HG03097 (cell line): Measurements from ENCODE around the gene SPEF2.

Experiments used
- ATAC-seq: cut with Tn5 transposase; IDR thresholded peaks from one replicate; pipeline ENCODE4 v1.9.1; 2021; ENCODE audit not compliant: unreplicated experiment, low FRiP score

SPEF2 gene

DNA sequence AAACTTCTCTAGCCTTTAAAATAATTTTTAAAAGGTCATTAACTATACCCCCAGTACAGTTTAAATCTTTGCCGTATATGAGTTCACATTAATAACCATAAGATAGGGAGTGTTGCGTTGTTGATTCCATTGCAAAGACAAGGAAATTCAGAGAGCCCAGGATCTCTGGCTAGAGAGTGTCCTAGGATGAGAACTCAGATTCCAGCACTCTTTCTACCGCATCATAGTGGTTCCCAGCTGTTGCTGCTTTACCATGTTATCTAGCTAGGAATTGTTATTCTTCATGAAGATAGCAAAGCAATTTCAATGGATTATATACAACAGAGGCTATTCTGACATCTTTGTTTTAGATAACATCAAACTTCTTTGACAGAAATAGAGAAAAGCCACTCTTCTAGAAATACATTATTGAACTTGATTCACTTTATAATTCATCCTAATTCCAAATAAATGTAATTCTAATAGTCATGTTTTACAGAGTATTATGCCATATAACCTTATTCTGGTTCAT is 160.7 kb downstream of the SPEF2 start:
- no peak for ATAC-seq

DNA sequence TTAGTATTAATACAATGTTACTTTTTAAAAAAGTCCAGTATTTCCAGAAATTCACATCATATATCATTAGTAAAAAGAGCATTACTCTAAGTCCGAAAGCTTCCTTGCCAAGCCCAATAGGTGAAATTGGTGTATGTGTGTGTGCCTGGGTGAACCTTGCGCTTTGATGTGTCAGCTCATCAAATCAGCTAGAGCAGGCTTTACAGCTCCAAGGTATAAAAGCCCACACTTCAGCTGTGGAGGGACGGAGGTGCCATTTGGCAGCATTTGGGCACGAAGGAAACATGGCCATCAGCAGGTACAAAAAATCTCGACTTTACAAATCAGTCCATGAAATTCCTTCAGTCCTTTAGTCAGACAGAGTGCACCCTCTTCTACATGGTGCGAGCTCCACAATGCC is 162.6 kb downstream of the SPEF2 start:
- no peak for ATAC-seq

DNA sequence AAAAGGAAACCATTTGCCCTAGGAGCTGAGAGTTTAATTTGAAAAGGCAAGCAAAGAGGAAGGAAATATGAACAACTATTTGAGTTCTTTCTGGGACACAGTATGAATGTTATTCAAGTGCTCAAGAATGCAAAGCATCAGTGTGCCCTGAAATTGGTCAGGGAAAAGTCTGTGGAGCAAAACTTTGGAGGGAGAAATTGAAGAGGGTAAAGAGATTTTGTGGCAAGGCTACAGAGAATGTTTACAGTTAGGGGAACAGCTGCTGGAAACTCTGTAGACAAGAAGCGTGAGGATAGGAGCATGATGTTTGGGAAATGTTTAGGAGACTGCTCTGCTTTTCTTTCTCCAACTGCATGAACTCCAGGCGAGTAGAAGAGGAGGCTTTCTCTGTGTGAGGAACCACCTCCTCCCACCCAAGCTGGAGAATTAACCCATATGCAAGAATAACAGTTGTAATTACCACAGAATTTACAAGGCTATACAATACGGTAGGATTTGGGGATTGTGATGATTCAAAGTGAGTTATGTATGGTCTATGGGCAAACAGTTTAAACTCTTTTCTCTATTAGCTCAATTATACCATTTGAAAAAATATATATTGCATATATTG is 163.6 kb downstream of the SPEF2 start:
- ATAC-seq, result no peak

DNA sequence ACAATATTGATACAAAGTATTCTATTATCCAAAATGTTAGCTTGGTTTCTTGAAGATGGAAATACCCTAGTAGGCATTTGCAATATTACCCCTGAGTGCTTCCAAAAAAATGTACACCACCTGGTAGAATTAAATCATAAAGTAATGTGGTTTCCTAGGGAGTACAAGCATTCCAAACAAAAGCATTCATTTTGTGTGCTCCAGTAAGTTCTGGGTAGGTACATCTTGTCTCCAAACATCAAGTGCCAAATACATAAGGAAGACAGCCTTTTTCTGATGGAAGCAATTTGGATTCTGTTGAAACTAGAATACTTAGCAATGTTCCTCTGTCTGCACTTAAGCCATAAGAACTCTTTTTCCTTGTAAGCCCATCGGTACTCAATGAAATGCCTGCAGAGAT is 165.9 kb downstream of the SPEF2 start:
- no peak for ATAC-seq

GRCh38 chr5:35785601-35786085 is 168.0 kb downstream of the SPEF2 start:
- no peak for ATAC-seq

DNA sequence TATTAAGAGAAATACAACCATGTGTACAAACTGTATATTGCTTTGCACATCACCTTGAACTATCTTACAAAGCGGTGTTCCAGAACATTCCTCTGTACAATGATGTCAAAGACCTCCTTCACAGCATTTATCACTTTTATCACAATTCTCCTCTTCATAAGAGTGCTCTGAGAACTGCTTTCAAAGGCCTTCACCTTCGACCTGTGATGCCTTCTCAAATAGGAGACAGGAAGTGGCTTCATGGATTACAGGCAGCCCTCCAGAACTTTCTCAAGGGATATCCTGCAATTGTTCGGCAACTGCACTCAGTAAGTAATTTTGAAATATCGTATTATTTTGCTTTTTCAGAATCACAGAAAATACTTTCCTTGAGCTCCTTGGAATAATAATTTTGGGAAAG is 171.1 kb downstream of the SPEF2 start:
- ATAC-seq, result no peak

- ATAC-seq, result no peak
These were observed 172.2 kb downstream of the SPEF2 start for GRCh38 chr5:35789732-35790456.

DNA sequence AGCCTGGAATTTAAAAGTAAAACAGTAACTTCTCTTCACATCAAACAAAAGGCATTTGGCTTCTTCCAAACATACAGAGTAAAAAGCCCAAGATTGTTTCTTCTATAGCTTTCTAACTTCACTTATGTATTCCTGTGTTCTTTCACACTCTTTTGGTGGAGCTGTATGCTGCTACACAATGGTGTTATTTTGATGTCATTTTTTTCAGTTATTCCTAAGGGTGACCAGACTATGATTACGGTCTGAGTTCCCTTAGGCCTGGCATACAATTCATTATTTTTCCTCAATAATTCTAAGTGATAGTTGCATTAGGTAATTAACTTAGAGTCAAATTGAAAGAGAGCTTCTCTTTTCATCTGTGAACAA is 172.8 kb downstream of the SPEF2 start:
- no peak for ATAC-seq

DNA sequence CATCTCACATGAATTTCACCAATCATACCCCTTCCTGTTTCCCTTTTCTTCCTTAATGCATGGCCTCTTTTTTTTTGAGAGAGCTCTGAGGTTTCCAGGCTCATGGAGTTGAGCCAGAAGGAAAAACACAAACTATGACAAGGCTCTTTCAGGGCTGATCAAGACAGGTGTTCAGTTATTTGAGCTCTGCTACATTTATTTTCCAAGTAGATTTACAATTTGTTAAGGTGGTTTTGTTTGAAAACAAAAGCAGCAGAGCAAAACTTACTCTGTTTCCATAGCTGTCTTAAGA is 176.6 kb downstream of the SPEF2 start:
- ATAC-seq, result no peak

DNA sequence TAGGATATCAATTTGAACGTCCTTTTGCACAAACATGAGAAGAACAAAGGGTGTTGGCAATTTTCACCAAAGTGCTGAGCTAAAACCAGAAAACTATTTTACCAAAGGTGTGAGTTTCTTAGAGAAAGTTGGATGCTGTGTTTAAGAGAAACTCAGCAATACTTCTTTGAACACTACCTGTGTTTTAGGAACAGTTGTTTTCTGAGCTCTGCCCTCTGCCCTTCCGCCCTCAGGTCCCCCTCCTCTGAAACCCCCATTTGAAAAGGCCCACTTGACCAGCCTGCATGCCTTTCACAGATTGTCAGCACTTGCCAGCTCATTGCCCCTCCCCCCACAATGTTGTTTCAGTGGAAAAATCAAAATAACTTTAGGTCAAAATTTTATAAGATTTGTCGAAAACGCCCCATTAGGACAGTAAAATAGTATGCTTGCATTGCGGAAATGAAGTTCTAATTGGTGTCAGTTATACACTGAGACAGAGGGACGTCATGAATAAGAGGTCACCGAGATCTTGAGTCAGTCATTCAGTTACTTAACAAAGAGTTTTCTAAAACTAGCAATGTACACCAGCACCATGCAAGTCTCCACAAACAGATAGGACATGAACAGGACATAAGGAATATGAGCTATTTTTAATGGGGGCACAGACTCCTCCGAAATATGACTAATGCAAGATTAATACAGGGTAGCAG is 177.2 kb downstream of the SPEF2 start:
- ATAC-seq, result no peak

- no peak for ATAC-seq
These were observed 181.5 kb downstream of the SPEF2 start for GRCh38 chr5:35799181-35799580.

GRCh38 chr5:35799753-35800152 is 182.1 kb downstream of the SPEF2 start:
- no peak for ATAC-seq

- ATAC-seq, result no peak
These were observed 185.6 kb downstream of the SPEF2 start for GRCh38 chr5:35803191-35803651.

GRCh38 chr5:35804201-35804653 is 186.6 kb downstream of the SPEF2 start:
- no peak for ATAC-seq

DNA sequence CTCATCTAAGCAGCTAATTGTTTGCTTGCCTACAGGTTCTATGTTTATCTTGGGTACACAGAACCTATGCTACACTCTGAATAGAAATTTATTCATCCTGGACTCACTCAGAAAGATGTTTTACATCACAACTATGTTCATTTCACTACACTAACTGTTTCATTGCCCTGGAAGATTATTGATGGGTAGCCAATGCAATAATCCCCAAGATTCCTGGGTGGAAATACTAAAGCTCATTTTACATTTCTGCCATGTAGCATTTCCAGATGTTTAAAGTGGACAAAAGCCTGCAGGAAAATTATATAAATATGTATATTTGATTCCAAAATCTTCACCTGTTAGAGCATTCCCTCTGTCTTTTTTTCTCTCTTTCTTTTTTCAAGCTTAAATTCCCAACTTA is 187.2 kb downstream of the SPEF2 start:
- ATAC-seq, result no peak

GRCh38 chr5:35810601-35811000 is 192.9 kb downstream of the SPEF2 start:
- no peak for ATAC-seq

- no peak for ATAC-seq
These were observed 193.6 kb downstream of the SPEF2 start for GRCh38 chr5:35811108-35811741.

DNA sequence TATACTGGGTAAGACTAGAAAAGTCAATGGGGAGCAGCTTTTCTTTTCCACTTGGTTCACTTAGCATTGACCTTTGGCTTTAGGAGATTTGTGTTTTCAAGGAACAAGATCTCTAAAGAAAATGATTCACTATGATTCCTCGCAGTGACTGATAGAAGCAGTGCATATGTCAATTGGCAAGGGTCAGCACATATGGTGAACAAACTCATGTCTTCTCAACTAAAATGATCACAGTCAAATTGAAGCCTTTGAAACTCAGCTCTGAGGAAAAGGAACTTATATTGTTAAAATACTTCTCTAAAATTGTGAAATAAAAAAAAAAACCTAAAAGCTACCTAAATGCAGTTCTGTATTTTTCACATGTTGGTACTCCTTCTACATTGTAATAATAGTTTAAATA is 195.9 kb downstream of the SPEF2 start:
- ATAC-seq, result no peak

DNA sequence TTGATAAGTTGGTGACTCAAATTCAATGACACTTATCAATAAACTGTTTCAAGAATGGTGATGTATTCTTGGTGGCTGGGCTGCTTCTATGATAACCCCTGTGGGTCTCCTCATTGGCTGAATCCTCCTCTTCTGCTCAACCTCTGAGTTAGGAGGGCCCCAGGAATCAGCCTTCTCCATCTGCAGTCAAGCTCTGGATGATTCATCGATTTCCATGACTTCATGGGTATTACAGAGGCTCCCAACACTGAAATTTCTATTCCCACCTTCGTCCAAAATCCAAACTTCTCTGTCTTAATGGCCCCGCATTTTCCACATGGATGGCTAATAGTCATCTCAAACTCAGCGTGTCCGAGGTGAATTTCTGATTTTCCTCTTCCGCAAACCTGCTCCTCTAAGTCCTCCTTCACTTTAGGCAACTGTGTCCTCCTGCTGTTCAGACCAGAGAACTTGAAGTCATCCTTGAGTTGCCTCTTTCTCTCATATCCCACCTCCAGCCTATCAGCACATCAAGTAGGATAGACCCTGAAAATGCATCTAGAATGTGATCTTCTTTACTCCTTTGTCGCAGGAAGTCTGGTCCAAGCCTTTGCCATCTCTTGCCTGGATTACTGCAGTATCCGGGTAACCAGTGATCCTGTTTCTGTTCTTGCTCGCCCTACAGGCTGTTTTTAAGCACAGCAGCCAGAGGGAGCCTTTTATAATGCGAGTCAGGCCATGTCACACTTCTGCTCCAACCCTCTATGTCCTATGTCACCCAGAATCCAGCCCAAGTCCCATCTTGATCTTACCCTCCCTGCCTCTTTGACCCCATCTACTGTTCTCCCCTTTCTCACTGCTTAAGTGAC is 197.7 kb downstream of the SPEF2 start:
- no peak for ATAC-seq

DNA sequence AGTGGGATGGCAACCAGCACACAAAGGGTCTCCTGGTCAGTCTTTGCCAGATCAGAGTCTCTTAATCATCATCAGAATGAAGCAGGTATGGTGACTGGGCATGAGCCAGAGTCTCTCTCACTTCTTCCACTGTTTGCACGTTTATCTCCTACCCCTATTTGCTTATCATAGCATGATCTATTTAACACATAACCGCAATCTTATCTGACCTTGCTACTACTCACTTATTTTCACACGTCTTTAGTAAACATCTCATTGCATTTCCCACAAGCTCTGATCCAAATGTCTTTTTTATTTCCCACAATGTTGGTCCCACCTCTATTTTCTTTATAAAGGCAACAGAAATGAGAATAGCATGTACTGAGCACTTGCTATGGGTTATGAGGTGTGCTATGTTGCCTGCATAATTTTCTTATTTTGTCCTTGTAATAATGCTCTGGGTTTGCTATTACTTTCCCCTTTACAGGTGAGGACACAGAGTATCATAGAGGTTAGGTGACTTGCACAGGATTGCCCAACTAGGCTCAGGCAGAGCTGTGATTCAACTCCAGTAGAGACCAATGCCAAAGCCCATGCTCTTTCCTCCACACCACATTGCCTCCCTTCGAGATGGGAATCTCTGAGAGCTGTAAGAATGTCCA is 199.3 kb downstream of the SPEF2 start:
- no peak for ATAC-seq
